MV-4-11 (cell line): ENCODE data around the gene CCDC81.
A peak's percentile ranks its signal among the peaks of the same experiment; 100 is the strongest.
"Not testable (repeated sequence)": the region's sequence is repeated elsewhere in the genome, so short reads cannot be mapped to it uniquely, and the experiment has no call there.

Experiments used
- DNase-seq: peaks from one replicate; lab custom pipeline; 2025; lab: John Stamatoyannopoulos, UW

CCDC81 gene

DNA sequence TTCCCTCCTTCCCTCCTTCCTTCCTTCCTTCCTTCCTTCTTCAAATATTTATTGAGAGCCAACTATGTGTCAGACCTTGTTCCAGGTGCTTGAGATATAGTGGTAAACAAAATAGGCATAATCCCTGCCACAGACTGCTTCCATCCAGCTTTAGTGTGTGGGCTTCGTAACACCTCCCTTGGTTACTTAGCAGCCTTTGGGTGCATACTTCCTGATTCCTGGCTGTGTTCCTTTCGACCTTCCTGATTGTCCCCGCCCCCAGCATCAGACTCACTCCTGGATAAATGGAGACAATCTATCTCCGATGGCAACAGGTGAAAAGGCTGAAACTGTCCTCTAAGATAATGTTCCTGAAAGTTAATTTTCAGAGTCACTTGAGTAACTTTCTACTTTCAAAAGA is 13.5 kb downstream of the CCDC81 start:
- no peak for DNase-seq

- peak; percentile 7 for DNase-seq
These were observed 15.8 kb downstream of the CCDC81 start for GRCh38 chr11:86390487-86390886.

DNA sequence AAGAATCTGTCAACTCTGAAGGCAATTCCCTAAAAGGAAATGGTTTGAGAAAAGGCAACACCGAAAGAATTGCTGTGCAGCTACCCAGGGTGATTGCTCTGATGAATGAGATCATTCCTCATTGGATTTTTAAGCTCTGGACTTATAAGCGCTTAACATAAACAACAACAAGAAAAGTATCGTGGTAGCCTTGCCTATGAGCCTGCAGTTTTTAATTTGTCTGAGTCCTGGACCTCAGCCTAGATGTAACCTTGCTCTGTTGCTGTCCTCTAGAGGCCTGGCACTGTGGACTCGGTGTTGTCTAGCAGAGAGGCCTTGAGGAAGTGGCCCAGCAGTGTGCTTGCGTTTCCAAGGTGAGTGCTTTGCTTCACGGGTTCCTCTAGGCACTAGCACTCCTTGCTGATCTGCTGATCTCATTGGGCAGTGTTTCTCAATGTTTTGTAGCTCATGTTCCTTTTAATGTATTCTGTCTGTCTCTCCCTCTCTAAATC is 20.4 kb downstream of the CCDC81 start:
- DNase-seq = no peak

DNA sequence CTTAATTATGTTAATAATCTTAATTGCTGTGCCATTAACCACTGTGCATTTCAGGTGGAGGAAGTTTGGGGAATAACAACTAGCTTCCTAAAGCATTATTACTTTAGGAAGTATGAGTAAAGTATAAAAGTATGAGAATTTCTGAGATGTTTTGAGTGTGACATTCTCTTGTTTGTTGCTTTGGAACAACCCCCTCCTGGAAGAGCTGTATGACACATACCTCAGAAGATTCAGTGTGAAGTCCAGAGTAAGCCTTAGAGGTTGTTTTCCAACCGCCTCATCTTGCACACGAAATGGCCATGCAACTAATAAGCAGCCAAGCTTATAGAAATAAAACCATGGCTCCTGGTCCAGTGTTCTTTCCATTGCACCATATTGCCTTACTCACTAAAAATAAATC is 21.7 kb downstream of the CCDC81 start:
- no peak for DNase-seq

DNA sequence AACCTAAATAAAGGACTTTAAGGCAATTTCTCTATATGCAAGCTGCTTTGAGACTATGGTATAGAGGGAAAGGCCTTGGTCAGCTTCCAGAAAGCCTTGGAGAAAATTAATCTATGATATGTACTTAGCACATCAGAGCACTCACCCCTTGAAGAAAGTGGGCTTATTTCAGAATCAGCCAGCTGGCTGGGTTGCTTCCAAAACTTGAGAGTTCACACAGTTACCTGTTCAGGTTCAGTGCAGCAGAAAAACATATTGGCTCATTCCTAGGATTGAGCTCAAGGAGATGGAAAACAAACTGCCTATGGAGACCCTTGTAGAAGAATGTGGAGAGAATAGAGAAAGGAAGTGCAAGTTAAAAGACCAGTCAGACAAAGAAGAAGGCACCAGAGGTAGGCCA is 22.7 kb downstream of the CCDC81 start:
- no peak for DNase-seq

DNA sequence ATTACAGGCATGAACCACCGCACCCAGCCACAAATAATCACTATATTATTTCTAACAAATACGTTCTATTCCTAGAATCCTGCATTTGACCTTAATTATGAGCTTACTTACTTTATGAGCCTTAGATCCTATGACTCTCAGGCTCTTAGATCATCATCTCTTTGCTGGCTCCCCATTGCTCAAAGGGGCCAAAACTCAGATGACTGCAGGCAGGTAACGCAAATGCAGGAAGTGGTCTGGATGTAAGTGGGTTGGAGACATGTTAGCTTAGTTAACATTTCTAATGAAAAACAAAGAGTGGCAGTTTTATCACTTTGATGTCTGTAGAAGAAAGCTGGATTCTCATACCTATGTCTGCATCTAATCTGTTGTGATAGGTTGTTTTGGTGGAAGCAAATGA is 23.4 kb downstream of the CCDC81 start:
- no peak for DNase-seq

DNA sequence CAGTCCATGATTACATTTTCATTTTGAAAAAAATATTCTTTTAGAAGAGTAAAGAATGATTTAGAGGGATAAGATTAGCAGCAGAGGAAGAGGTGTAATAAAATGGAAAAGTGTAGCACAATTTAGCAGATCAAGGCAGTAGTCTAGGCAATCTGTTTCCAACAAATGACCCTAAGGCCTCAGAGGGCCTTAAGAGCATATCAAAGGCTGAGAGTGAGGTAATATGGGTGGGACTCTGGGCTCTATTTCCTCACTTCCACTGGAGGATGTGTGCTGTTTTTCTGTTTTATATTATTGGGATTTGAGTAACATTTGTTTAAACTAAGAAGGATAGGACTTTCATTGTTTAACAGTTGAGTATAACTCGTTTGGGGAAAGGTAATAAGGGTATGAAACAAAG is 28.8 kb downstream of the CCDC81 start:
- DNase-seq = no peak

- no peak for DNase-seq
These were observed 34.2 kb downstream of the CCDC81 start for GRCh38 chr11:86408845-86409244.

DNA sequence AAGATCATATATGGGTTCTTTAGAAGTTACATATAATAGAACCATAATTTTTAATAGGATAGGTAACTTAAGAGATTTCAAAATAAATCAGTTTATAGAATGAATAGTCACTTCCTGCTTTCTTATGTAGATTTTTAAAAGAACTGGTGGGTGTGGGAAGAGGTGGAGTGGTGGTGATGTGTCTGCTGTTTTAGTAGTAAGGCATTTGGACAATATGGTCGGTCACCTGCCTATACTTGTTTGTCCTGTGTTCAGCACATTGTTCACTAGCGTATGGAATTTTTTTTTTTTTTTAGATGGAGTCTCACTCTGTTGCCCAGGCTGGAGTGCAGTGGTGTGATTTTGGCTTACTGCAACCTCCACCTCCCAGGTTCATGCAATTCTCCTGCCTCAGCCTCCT is 39.3 kb downstream of the CCDC81 start:
- DNase-seq = no peak

DNA sequence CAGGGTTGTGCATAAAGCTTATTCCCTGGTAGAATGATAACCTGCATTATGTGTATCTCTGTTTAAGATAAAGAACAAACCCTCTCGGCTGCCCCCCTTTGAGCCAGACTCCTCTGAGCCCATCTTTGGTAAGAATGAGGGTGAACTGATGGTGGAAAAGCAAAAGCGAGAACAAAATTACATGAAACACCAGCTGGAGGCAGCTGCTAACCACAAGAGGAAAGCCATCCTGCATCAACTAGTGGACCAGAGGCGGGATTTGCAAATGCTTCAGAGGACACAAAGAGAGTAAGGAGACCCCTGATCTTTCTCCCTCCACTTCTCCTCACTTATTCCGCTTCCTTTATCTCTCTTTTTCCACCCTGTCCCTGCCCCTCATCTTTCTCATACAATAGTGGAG is 40.3 kb downstream of the CCDC81 start:
- no peak for DNase-seq

- DNase-seq = peak; percentile 93
These were observed 41.8 kb downstream of the CCDC81 start for GRCh38 chr11:86416494-86416893.

DNA sequence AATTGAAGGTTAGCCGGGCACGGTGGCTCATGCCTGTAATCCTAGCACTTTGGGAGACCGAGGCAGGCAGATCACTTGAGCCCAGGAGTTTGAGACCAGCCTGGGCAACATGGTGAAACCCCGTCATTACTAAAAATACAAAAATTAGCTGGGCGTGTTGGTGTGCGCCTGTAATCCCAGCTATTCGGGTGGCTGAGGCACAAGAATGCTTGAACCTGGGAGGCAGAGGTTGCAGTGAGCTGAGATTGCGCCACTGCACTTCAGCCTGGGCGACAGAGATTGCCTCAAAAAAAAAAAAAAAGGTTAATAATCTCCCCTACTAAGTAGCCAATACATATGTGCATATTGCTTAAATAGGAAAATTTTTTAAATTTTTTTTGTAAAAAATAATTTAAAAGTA is 42.3 kb downstream of the CCDC81 start:
- not testable (repeated sequence) for DNase-seq

DNA sequence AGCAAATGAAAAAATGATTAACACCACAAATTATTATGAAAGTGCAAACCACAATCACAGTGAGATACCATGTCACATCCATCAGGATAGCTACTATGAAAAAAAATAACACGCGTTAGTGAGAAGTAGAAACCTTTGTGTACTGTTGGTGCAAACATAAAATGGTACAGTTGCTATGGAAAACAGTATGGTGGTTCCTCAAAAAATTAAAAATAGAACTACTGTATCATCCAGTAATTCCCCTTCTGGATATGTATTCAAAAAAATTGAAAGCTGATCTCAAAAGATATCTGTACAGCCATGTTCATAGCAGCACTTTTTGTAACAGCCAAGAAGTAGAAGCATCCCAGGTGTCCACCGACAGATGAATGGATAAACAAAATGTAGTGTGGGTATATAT is 43.4 kb downstream of the CCDC81 start:
- no peak for DNase-seq

DNA sequence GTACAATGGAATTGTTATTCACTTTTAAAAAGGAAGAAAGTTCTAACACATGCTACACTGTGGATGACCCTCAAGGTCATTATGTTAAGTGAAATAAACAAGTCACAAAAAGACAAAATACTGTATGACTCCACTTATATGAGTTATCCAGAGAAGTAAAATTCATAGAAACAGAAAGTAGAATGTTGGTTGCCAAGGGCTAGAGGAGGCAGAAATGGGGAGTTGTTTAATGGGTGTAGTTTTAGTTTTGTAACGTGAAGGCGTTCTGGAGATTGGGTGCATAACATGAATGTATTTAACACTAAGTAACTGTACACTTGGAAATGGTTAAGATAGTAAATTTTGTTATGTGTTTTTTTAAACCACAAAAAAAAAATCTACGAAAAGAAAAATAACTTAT is 43.8 kb downstream of the CCDC81 start:
- no peak for DNase-seq

DNA sequence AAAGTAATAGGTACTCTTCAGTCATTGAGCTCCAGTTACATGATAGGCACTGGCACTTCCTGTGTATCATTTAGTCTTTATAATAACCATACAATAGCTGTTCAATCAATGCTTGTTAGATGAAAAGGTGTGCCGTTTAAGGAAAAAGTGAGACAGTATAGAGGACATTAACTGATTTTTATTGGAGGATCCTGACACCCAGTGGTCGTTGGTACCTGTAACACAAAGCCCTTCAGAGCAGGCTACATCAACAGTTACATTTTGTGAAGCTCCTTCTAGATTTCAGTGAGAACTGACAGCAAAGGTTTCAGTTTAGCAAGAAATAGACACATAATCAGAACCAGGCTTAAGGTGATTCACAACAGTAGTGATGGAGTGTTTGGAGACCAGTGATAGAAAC is 44.2 kb downstream of the CCDC81 start:
- DNase-seq = no peak

DNA sequence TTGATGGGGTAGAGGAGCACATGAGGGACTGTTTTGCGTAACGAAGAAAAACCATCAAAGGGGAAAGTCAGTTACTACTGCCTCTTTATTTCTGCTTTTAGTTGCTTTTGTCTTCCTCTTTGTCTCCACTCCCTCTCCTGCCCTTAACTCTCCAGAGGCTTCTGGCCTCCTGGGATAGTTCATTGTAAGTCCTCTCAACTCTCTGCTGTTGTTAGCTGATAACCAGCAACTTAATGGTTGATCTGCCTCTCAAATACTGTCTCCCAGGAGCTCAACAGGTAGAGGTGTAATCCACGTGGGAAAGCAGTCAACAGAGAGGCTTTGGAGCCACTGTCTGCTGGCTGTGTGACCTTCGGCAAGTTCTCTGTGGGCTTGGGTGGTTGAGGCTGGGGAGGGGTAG is 47.3 kb downstream of the CCDC81 start:
- peak; percentile 41 for DNase-seq

- no peak for DNase-seq
These were observed 47.7 kb downstream of the CCDC81 start for GRCh38 chr11:86422371-86422770.

DNA sequence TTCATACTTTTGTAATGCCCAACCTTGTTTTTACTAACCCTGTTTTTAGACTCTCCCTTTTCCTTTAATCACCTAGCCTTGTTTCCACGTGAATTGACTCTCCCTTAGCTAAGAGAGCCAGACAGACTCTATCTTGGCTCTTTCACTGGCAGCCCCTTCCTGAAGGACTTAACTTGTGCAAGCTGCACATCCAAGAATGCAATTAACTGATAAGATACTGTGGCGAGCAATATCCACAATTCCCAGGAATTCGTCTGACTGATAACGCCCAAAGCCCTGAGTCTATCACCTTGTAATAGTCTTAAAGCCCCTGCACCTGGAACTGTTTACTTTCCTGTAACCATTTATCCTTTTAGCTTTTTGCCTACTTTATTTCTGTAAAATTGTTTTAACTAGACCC is 48.8 kb downstream of the CCDC81 start:
- not testable (repeated sequence) for DNase-seq

- no peak for DNase-seq
These were observed 52.8 kb downstream of the CCDC81 start for GRCh38 chr11:86427441-86427840.

DNA sequence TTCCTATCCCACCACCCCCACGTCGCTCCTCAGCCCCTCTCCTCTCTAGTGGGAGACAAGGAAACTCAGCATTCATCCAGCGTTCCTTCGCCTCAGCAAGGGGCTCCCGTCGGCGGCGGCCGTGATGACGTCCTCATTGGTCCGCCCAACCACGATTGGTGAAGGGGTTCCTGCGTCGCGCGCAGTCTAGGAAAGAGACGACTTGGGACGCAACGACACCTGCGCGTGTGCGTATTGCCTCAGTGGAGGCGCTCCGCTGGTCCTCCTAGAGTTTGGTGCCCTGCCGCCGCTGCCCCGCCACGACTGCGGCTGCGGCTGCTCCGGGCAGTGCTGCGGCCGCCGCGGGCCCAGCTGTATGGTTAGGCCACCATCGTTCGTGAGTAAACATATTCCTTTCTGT is 56.6 kb downstream of the CCDC81 start:
- no peak for DNase-seq

GRCh38 chr11:86433361-86434095 is 58.8 kb downstream of the CCDC81 start:
- not testable (repeated sequence) for DNase-seq

- no peak for DNase-seq
These were observed 61.0 kb downstream of the CCDC81 start for GRCh38 chr11:86435711-86436110.

GRCh38 chr11:86438685-86439084 is 64.0 kb downstream of the CCDC81 start:
- DNase-seq = peak; percentile 58

DNA sequence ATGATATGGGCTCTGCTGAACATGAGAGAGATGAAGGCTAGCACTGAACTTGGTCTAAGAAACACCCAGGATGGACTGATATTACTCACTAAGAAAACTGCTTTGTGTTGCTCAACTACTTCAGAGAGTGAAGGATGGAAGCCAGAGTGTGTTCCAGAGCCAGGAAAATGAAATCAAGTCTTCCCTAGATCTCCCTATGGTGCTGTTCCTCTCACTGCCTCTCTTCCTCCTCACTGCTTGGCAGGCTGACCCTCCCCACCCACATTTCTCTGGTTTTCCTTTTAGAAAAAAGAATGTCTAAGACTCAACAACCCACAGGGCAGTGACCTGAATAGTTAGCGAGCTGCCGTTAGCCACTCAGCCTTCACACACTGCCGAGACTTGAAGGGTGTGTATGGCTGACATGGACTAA is 65.6 kb downstream of the CCDC81 start:
- DNase-seq = no peak
